PC-3 (cell line): Measurements from ENCODE around the gene RXRB.

Experiments
- CTCF ChIP-seq: fragments of 300-600 bp; sonication (generic); conservative IDR thresholded peaks from 2 replicates; pipeline ENCODE4 v1.5.1; 2017; ENCODE audit warnings: antibody characterized with exemption, low read depth, mild to moderate bottlenecking, low read length
- EZH2 ChIP-seq: fragments of 300-600 bp; sonication (generic); IDR thresholded peaks from one replicate; pipeline ENCODE4 v1.6.1; 2017; ENCODE audit warnings: antibody characterized with exemption, mild to moderate bottlenecking, low read length; ENCODE audit not compliant: unreplicated experiment
- EZH2phosphoT487 ChIP-seq: fragments of 300-600 bp; sonication (generic); IDR thresholded peaks from 2 replicates; pipeline ENCODE4 v1.6.1; 2018; ENCODE audit warnings: mild to moderate bottlenecking, antibody characterized with exemption, low read length, borderline replicate concordance

- no peak for TF ChIP-seq CTCF
- TF ChIP-seq EZH2phosphoT487 = no peak
- no peak for TF ChIP-seq EZH2
Measured at GRCh38 chr6:33185190-33185589, 15.3 kb downstream of the RXRB start.
